Lower lobe of right lung (tissue), 2 donors: Measurements from ENCODE around the gene CYP3A4. TPM values are rescaled to one million over a fixed set of nuclear protein-coding genes. Genes with fewer than 3 reads are reported as not detected.

Experiments
- ATAC-seq, 2 donors: fragments of 200-7000 bp; cut with Tn5 transposase; one replicate each; pipeline ENCODE4 v1.9.1; 2020 to 2022; ENCODE audit warnings: mild to moderate bottlenecking in 2 of 2, moderate library complexity in 2 of 2
- DNase-seq: peaks from one replicate; pipeline ENCODE4 v3.0.0-alpha.2; 2020
- H3K27ac ChIP-seq: fragments of 200-600 bp; one replicate; pipeline ENCODE4 v1.8.0; 2022
- H3K27me3 ChIP-seq: fragments of 200-600 bp; one replicate; pipeline ENCODE4 v1.8.0; 2022; ENCODE audit warnings: low read depth
- H3K36me3 ChIP-seq: fragments of 200-600 bp; one replicate; pipeline ENCODE4 v1.8.0; 2022; ENCODE audit warnings: mild to moderate bottlenecking
- H3K4me1 ChIP-seq: fragments of 200-600 bp; one replicate; pipeline ENCODE4 v1.8.0; 2022
- H3K4me3 ChIP-seq: fragments of 200-600 bp; one replicate; pipeline ENCODE4 v1.8.0; 2022; ENCODE audit warnings: mild to moderate bottlenecking
- H3K9me3 ChIP-seq: fragments of 200-600 bp; one replicate; pipeline ENCODE4 v1.8.0; 2022
- CTCF ChIP-seq: fragments of 200-600 bp; IDR thresholded peaks from one replicate; pipeline ENCODE4 v1.8.0; 2022; ENCODE audit warnings: antibody characterized with exemption, mild to moderate bottlenecking
- intact Hi-C: fragments of 100-400 bp; cut with DNase I; formaldehyde crosslinking; loops from one replicate; pipeline ENCODE4 v1.11.0; 2022
- total RNA-seq: library from RNA; stranded (reverse); fragmentation: NEBNext Ultra II Directional; extraction: Animal tissue kit (Norgen Biotek cat#: 25700); gene quantifications from one replicate; pipeline ENCODE4 v1.2.1, GENCODE V29; 2021
- donor health status: DM: no; HTN: yes; CAD: no; lungs with severe emphysema.

The CYP3A4 gene
- total RNA-seq, 1 donor from 2014 or later: not detected

GRCh38 chr7:99827040-99827778 lies 43.2 kb upstream of the CYP3A4 start:
- no peaks in the 10 kb centered on the region for H3K36me3 ChIP-seq
- H3K4me1 ChIP-seq: peaks cover 8% of the 10 kb centered on the region
- no peaks in the 10 kb centered on the region for H3K27me3 ChIP-seq
- ATAC-seq (peak; percentile 56 to 74), DNase-seq (no peak)
- H3K27ac ChIP-seq: no peak overlapping the region
- TF ChIP-seq CTCF: no peak
- no peaks in the 10 kb centered on the region for H3K9me3 ChIP-seq
- no peak overlapping the region for H3K4me3 ChIP-seq
- intact Hi-C loops: no loop called here

GRCh38 chr7:99825873-99826272 lies 41.9 kb upstream of the CYP3A4 start:
- DNase-seq: no peak
- no peaks in the 10 kb centered on the region for H3K36me3 ChIP-seq
- H3K27ac ChIP-seq: no peak overlapping the region
- intact Hi-C loops: no loop called here
- peaks cover 8% of the 10 kb centered on the region for H3K4me1 ChIP-seq
- TF ChIP-seq CTCF: no peak
- H3K9me3 ChIP-seq: no peaks in the 10 kb centered on the region
- no peaks in the 10 kb centered on the region for H3K27me3 ChIP-seq
- no peak overlapping the region for H3K4me3 ChIP-seq
- ATAC-seq: no peak

GRCh38 chr7:99825452-99825851 lies 41.5 kb upstream of the CYP3A4 start:
- ATAC-seq (no peak), DNase-seq (no peak)
- Histone ChIP-seq H3K4me1 (peaks cover 8% of the 10 kb centered on the region), H3K36me3 (no peaks in the 10 kb centered on the region), H3K9me3 (no peaks in the 10 kb centered on the region), H3K27me3 (no peaks in the 10 kb centered on the region), H3K4me3 (no peak overlapping the region), H3K27ac (no peak overlapping the region)
- TF ChIP-seq CTCF: no peak
- intact Hi-C loops: no loop called here

GRCh38 chr7:99824091-99824490 lies 40.1 kb upstream of the CYP3A4 start:
- no peak overlapping the region for H3K4me3 ChIP-seq
- no peak for ATAC-seq

More at GRCh38 chr7:99824091-99824490, 40.1 kb upstream of the CYP3A4 start:
- H3K4me1 ChIP-seq: no peaks in the 10 kb centered on the region
- TF ChIP-seq CTCF: no peak
- H3K27me3 ChIP-seq: no peaks in the 10 kb centered on the region
- H3K27ac ChIP-seq: no peak overlapping the region
- no peak for DNase-seq
- no peaks in the 10 kb centered on the region for H3K9me3 ChIP-seq
- intact Hi-C loops: no loop called here
- H3K36me3 ChIP-seq: no peaks in the 10 kb centered on the region
